Hepatocyte (in vitro differentiated cells): ENCODE data around the gene TMEM191C.
"Not testable (repeated sequence)": the region's sequence is repeated elsewhere in the genome, so short reads cannot be mapped to it uniquely, and the experiment has no call there.

Experiments
- CTCF ChIP-seq: fragments of 200-600 bp; sonication (generic); IDR thresholded peaks from 2 replicates; pipeline ENCODE4 v1.5.1; 2016; ENCODE audit warnings: antibody characterized with exemption, mild to moderate bottlenecking; ENCODE audit not compliant: poor library complexity
- EZH2 ChIP-seq: fragments of 200-600 bp; sonication (generic); IDR thresholded peaks from 2 replicates; pipeline ENCODE4 v1.6.1; 2016; ENCODE audit warnings: antibody characterized with exemption, mild to moderate bottlenecking, borderline replicate concordance
- EZH2phosphoT487 ChIP-seq: fragments of 200-600 bp; sonication (generic); IDR thresholded peaks from one replicate; pipeline ENCODE4 v1.6.1; 2018; ENCODE audit warnings: antibody characterized with exemption, mild to moderate bottlenecking, low read depth, moderate library complexity; ENCODE audit not compliant: unreplicated experiment, severe bottlenecking

GRCh38 chr22:21493789-21494782, 26.9 kb downstream of the TMEM191C start:
- TF ChIP-seq CTCF, EZH2phosphoT487, EZH2: not testable (repeated sequence)
